Suppressor macrophage treated with lipopolysaccharide for 4 hours (primary cell): Measurements from ENCODE around the gene NMB.
"Not testable (repeated sequence)": the region's sequence is repeated elsewhere in the genome, so short reads cannot be mapped to it uniquely, and the experiment has no call there.

Experiments
- DNase-seq: peaks from one replicate; pipeline ENCODE4 v3.0.0-alpha.2; 2020

NMB gene

DNA sequence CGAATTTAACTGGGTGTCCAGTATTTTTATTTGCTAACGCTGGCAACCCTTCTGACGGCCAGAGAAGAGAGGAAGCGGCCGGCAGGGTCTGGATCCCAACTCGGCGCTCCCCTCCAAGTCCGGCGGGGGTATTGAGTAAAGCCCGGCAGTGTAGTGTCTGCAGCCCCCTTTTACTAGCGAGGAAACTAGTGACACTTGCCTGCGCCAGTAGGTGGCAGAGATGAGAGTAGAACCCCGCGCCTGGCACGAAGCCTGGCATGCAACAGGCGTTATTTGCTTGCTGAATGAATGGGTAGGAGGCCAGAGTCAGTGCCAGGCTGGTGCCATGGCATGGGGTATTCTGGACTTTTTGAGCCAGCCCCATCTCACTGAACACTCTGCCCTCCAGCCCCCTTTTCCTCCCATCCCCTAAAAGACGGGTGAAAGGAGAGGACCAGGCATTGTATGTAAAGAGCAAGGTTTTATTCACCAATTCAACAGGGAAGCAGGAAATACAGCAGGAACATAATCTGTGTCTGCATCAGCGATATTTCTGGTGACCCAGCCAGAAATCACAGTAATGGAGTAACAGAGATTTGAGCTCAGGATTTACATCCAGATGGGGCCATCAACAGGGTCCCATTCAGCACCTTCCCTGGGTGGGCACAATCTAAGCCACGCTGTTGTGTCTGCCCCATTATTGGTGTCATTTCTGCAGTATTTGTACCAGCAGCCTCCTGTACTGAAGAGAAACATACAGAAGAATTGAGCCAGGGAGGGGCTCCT is 3.1 kb downstream of the NMB start:
- peak; percentile 82 for DNase-seq

DNA sequence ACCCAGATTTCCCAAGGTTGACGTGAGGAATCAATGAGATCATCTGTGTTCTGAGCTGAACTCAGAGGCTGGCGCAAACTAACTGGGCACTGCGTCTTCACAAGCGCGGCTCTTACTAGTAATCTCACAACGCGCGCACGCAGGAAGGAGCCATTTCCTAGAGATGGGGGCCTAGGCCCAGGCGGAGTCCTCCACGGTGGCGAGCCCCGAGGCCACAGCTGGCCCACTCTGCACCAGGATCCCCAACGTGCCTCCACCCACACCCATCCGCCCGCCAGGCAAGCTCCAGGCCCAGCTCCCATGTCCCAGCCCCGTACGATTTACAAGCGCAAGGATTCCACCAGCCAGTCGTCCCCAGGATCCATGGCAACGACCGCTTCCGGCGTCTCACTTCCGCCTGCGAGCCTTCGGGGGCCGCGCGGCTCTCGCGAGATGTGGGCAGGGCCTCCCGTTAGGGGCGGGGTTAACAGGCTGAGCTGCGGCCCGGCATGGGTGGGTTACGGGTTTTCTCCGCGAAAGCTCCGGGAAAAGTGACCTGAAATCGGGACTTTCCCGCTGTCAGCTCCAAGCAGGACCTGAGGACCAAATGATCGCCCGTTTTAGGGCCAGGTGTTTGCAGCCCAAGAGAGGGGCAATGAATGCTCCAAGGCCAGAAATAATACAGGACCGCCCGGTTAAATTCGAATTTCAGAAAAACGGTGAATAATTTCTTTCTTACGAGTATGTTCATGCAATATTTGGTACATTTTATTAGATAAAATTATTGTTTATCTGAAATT is 3.9 kb downstream of the NMB start, which contains the start of gene WDR73:
WDR73 (minus strand) TSS at position 374 of the 779 bp plus-strand sequence; CDS start at position 365, 9 bp downstream.
- DNase-seq: peak; percentile 98

DNA sequence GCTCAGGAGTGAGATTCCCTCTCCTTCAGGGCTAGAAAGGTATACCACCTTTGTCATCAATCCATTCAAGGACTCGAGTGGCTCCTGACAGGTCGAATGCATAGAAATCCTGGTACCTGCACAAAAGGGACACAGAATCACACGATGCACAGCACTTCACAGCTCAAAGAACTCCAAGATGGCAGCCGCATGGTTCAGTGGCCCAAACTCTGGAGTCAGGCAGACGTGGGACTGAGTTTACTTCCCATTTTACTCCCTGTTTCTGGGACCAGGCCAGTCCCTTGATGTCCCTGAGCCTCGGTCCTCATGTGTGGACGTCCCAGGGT is 4.5 kb downstream of the NMB start:
- DNase-seq: no peak

DNA sequence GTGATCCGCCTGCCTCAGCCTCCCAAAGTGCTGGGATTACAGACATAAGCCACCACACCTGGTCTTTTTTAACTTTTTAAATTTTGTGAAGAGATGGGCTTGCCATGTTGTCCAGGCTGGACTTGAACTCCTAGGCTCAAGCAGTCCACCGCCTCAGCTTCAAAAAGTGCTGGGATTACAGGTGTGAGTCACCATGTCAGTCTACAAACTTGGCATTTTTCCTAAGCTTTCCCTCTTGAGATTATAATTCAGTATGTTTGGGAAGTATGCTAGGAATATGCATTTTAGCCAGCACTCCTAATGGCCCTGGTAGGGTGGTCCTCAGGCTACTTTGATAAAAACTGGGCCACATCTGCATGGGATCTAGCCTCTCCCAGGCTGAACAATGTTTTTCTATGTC is 8.3 kb downstream of the NMB start:
- no peak for DNase-seq

DNA sequence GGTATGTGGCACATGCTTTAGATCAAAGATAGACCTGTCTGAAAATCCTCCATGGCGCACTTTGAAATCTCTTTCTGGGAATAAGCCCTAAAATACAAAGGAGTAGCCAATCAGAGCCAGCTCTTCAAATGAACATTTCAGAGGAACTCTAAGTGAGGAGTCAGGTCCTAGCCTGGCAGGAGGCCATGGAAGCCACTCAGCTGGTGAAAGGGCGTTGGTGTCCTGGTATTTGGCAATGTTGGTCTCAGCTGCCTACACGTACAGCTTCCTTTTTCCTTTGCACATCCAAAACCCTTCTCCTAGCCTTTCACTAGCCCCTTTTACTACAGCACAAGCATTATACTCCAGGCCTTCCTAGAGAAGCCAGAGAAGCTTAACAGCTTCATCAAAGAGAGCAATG is 9.5 kb downstream of the NMB start:
- peak; percentile 72 for DNase-seq

DNA sequence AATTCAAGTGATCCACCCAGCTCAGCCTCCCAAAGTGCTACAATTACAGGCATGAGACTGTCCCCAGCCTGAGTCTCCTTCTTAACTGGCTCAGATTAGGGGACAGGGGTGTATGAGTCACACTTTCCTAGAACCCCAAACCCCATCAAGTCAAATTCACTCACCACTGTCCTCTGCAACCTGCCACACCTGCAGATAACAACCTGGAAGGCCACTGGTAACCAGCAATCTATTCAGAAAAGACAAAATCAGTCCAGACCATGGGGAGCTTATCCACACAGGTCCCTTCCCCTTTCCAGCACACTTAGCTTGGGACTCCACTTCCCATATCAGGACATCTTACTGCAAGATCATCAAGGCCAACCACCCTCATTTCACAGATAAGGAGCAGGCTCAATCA is 10.3 kb downstream of the NMB start:
- no peak for DNase-seq

DNA sequence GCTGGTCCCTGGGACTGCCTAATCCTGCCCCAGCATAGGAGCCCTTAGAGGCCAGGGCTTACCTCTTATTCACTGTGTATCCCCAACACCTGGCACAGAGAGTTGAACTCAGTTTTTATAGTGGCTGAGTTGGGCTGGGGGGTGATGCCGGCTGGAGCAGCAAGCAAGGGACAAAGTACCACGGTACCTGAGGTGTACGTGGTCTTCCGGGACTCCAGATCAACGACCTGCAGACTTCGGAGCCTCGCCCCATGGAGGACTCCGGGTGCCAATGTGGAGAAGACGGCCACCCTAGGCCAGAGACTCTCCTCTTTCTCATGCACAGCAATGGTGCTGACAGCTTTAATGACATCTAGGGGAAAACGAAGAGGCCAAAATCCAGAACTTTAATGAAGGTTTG is 12.0 kb downstream of the NMB start:
- no peak for DNase-seq

DNA sequence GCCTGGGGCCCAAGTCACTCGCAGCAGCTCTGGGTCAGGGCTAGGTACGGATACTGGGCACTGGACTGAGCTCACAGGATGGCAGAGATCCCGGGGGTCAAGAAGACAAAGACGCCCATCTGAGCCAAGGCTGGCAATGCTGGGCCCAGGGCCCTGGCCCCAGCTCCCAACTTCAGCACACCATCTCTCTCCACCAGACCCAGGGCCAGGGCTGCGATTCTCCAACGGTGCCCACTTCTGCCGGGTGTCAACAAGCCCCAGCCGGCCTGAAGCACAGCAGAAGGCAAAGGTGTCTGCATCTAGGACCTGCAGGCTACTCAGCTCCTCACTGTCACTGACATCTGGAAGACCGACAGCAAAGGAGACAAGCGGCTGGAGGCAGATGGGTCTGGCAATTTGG is 12.5 kb downstream of the NMB start:
- DNase-seq: no peak

DNA sequence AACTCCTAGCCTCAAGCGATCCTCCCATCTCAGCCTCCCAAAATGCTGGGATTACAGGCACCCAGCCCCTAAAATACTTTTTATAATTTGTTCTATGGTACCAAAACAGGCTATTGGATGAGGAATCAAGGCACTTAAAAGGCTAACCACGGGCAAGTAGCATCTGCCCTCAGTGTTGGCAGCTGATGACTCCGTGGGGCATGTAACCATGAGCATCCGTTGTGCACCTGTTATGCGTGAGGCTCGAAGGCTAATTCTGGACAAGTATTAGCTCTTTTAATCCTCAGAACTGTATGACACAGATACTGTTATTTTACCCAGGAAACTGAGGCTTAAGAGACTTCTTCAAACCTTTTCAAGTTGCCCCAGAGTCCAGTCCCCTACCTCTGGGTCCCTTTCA is 14.2 kb downstream of the NMB start:
- no peak for DNase-seq

DNA sequence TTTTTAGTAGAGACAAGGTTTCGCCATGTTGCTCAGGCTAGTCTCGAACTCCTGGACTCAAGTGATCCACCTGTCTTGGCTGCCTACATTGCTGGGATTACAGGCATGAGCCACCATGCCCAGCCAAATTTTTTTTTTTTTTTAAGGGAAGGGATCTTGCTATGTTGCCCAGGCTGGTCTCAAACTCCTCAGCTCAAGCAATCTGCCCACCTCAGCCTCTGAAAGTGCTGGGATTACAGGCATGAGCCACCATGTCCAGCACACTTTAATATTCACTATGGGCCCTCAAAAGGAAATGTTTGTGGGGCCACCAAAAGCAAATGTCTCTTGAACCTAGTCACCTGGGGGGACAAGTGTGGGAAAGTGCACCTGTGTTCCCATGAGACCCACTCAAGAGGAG is 15.4 kb downstream of the NMB start:
- DNase-seq: not testable (repeated sequence)

DNA sequence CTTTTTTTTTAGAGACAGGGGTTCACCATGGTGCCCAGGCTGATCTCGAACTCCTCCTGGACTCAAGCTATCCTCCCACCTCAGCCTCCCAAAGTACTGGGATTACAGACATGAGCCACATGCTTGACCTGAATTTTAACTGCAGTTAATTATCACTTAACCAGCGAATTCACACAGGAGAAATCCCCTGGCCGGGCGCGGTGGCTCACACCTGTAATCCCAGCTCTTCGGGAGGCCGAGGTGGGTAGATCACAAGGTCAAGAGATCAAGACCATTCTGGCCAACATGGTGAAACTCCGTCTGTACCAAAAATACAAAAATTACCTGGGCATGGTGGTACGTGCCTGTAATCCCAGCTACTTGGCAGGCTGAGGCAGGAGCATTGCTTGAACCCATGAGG is 16.1 kb downstream of the NMB start:
- not testable (repeated sequence) for DNase-seq

DNA sequence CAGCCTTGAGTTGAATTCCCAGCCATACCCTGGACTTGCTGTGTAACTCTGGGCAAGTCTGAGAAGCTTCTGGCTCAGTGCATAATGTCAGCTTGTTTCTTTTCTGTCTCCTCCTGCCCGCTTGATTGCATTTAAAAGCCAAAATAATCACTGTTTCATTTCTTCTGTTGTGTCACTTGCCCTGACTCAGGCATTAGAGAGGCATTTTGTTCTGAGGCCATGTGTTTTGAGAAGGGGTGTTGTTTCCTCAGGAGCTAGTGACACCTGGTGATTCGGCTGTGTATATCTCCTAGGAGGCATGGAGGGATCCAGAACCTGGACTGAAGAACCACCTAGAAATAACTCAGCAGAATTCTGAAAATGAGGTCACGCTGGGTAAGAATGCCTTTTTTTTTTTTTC is 19.9 kb downstream of the NMB start:
- no peak for DNase-seq

DNA sequence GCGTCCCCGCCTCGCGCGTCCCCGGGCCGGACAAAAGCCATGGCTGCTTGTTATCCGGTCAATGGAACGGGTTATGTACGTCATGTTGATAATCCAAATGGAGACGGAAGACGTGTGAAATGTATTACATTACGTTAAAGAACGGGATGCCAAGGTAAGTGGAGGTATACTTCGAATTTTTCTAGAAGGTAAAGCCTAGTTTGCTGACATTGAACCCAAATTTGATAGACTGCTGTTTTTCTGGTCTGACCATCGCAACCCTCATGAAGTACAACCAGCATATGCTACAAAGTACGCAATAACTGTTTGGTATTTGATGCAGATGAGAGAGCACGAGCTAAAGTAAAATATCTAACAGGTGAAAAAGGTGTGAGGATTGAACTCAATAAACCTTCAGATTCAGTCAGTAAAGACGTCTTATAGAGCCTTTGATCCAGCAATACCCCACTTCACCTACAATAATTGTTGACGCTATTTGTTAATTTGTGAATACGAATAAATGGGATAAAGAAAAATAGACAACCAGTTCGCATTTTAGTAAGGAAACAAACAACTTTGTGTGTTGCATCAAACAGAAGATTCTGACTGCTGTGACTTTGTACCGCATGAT is 23.7 kb downstream of the NMB start:
- DNase-seq: no peak

DNA sequence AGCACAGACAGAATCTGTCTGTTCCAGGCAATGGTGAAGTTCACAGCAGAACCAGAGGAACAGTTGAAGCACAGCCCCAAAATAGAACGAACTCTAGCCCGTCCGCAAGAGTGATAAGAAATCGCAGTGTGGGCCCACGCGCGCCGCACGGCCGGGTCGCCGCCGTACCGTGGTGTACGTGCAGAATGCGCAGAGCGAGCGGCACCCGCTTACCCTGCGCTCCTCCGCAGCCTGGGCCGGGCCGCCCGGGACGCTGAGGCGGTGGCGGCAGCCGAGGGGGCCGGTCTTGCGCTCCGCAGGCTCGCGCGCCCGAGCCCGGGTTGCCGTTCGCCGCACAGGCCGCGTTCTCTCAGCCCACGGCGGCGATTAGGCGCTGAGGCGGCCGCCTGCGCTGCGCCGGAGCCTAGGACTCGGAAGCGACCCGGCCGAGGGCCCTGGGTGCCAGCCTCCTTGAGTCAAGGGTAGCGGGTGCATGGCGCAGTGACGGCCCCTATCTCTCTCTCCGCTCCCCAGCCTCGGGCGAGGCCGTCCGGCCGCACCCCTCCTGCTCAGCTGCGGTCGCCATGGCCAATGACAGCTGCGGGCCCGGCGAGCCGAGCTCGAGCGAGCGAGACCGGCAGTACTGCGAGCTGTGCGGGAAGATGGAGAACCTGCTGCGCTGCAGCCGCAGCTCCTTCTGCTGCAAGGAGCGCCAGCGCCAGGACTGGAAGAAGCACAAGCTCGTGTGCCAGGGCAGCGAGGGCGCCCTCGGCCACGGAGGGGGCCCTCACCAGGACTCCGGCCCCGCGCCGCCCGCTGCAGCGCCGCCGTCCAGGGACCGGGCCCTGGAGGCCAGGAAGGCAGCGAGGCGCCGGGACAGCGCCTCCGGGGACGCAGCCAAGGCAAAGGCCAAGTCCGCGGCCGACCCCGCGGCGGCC is 24.4 kb downstream of the NMB start:
- DNase-seq: peak; percentile 82

DNA sequence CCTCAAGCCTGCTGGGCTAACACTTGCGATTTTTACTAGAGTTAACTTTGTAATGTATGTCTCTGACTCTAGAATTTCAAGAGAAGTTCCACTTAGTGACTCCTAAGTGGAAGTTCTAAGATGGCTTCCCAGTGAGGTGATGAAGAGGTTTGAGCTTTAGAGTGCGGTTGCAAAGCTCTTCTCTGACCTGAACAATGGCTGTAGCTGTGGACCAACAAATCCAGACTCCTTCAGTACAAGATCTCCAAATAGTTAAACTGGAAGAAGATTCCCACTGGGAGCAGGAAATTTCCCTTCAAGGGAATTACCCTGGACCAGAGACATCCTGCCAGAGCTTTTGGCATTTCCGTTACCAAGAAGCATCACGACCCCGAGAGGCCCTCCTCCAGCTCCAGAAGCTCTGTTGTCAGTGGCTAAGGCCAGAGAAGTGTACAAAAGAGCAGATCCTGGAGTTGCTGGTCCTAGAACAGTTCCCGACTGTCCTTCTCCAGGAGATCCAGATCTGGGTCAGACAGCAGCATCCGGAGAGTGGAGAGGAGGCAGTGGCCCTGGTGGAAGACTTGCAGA is 26.2 kb downstream of the NMB start:
- DNase-seq: peak; percentile 27

DNA sequence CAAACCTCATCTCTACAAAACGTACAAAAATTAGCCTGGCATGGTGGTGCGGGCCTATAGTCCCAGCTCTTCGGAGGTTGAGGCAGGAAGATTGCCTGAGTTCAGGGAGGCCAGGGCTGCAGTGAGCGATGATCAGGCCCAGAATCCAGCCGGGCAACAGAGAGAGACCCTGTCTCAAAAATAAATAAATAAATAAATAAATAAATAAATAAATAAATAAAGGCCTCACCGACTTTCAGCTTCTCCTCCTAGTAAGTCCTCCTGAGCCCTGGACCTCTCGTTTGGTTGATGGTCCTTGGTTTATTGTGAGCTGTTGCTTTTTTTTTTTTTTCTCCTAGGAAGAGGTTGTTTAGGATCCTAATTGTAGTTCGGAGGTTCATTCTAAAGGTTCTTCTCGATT is 29.0 kb downstream of the NMB start:
- DNase-seq: no peak

DNA sequence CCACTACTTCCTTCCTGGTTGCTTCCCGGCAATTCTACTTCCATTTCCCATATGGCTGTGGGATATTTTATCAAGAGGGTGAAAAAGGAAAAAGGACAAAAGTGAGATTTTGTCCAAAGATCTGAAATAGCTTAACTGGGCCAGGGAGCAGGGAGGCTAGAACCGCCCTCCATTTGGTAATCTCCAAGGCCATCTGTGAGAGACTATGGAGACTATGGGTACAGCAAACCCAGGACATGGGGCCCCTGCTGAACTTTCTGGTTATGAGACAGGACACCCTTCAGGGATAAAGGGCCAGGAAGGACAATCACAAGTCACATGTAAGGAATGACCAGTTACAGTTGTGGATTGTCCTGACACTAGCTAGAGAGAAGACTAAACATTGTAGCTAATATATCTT is 32.9 kb downstream of the NMB start:
- DNase-seq: no peak

DNA sequence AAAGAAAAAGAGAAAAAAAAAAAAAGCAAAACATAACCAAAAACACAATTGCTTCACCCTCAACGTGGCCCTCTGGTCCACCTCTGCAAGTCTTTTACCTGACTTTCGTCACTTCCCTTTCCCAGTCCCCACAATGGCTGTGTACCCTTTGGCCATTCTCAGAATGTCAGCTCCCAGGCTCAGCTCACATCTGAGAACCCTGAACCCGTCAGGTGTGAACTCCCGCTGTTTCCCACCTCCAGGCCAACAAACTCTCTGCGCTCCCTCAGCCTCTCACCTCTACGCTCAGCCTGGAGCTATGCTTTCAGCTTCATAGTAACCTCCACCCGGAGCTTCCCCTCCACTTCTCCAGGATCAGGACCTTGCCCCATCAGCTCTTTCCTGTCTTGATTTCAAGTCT is 33.6 kb downstream of the NMB start:
- no peak for DNase-seq

DNA sequence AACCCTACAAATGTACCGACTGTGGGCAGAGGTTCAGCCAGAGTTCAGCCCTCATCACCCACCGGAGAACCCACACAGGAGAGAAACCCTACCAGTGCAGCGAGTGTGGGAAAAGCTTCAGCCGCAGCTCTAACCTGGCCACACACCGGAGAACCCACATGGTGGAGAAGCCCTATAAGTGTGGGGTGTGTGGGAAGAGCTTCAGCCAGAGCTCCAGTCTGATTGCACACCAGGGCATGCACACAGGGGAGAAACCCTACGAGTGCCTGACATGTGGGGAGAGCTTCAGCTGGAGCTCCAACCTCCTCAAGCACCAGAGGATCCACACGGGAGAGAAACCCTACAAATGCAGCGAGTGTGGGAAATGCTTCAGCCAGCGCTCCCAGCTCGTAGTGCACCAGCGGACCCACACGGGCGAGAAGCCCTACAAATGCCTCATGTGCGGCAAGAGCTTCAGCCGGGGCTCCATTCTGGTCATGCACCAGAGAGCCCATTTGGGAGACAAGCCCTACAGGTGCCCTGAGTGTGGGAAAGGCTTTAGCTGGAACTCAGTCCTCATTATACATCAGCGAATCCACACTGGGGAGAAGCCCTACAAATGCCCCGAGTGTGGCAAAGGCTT is 36.5 kb downstream of the NMB start:
- no peak for DNase-seq

DNA sequence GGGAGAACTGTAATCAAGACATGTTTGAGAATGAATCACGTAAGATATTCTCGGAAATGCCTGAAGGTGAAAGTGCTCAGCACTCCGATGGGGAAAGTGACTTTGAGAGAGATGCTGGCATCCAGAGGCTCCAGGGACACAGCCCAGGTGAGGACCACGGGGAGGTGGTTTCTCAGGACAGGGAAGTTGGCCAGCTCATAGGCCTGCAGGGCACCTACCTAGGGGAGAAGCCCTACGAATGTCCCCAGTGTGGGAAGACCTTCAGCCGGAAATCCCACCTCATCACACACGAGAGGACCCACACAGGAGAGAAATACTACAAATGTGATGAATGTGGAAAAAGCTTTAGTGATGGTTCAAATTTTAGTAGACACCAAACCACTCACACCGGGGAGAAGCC is 37.4 kb downstream of the NMB start:
- DNase-seq: no peak

DNA sequence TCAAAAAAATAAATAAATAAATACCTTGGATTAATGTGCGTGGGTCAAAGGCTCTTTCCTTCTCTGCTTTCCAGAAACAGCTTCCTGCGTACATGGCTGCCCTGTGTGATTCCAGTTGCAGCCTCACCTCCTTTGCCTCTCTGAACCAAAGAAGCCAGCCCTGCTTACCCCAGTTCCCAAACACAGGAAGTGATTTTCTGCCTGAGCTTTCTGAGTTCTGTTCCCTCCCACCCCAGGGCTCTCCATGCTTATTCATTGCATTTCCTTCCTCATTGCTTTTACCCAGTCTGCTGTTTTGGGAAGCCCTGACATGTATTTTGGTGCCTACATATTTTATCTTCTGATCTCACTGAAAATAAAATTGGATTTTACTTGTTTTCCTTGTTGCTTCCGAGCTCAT is 41.8 kb downstream of the NMB start:
- DNase-seq: peak; percentile 77

DNA sequence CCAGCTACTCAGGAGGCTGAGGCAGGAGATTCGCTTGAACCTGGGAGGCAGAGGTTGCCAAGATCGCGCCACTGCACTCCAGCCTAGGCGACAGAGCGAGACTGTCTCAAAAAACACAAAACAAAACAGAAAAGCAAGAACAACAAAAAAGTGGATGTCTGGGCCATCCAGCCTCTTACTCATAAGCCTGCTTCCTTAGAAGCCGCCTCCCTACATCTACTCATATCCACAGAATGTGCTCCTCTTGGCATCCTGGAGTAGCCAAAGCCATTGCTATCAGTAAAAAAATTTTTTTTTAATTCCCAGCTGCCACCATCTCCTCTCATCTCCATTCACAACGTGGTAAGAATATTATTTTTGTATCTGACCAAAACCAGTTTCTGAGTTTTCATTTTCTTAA is 46.4 kb downstream of the NMB start:
- DNase-seq: no peak
